Central memory CD4-positive, alpha-beta T cell (primary cell): ENCODE results near the gene PRTG.
"Not testable (repeated sequence)": the region's sequence is repeated elsewhere in the genome, so short reads cannot be mapped to it uniquely, and the experiment has no call there.

Experiments
- DNase-seq: peaks from one replicate; pipeline ENCODE4 v3.0.0; 2022
- total RNA-seq, 3 experiments: gene quantifications; one replicate each; lab custom pipeline; 2026; lab: John Stamatoyannopoulos, UW

Gene PRTG, protein sequence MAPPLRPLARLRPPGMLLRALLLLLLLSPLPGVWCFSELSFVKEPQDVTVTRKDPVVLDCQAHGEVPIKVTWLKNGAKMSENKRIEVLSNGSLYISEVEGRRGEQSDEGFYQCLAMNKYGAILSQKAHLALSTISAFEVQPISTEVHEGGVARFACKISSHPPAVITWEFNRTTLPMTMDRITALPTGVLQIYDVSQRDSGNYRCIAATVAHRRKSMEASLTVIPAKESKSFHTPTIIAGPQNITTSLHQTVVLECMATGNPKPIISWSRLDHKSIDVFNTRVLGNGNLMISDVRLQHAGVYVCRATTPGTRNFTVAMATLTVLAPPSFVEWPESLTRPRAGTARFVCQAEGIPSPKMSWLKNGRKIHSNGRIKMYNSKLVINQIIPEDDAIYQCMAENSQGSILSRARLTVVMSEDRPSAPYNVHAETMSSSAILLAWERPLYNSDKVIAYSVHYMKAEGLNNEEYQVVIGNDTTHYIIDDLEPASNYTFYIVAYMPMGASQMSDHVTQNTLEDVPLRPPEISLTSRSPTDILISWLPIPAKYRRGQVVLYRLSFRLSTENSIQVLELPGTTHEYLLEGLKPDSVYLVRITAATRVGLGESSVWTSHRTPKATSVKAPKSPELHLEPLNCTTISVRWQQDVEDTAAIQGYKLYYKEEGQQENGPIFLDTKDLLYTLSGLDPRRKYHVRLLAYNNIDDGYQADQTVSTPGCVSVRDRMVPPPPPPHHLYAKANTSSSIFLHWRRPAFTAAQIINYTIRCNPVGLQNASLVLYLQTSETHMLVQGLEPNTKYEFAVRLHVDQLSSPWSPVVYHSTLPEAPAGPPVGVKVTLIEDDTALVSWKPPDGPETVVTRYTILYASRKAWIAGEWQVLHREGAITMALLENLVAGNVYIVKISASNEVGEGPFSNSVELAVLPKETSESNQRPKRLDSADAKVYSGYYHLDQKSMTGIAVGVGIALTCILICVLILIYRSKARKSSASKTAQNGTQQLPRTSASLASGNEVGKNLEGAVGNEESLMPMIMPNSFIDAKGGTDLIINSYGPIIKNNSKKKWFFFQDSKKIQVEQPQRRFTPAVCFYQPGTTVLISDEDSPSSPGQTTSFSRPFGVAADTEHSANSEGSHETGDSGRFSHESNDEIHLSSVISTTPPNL
- total RNA-seq = 0 reads per million in 3 experiments

GRCh38 chr15:55742927-55743728 is at the start of gene PRTG:
TSS of gene PRTG (minus strand) at chr15:55743152. CDS start at chr15:55742931, 221 bp downstream.
- DNase-seq = no peak

DNA sequence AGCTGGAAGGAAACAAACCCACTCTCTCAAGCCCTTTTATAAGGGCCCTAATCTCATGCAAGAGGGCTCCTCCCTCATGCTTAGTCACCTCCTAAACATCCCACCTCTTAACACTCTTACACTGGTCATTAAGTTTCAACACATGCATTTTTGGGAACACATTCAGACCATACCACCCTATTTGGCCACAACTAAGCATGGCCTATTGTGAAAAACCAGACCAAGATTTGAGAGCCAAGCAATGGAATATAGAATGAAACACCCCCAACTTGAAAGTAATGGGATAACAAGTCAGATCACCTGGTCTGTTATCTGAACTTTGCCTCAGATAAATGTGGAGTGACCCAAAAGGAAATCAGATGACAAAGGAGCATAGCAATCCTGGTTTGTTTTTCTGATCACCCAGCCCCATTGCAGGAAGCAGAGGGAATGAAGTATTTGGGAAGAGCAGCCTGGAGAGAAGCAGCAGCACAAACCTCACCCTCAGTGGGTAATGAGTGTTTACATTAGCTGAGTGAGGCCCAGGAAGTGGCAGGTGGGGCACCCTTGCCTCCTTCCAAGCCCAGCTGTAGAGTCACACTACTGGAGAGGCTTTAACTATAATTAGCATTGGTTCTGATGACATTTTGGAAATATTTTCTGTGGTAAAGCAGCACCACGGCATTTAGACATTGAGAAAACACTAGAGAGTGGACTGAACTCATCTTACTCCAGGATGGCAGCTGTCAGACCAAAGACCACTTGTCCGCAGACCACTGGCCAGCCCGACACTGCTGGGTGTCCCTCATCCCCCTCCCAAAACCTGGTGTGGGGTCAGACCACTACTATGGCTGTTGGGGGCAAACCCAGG is 48.8 kb upstream of the PRTG start:
- no peak for DNase-seq

- DNase-seq = peak; percentile 20
Observed at GRCh38 chr15:55789066-55789660, 46.2 kb upstream of the PRTG start.

DNA sequence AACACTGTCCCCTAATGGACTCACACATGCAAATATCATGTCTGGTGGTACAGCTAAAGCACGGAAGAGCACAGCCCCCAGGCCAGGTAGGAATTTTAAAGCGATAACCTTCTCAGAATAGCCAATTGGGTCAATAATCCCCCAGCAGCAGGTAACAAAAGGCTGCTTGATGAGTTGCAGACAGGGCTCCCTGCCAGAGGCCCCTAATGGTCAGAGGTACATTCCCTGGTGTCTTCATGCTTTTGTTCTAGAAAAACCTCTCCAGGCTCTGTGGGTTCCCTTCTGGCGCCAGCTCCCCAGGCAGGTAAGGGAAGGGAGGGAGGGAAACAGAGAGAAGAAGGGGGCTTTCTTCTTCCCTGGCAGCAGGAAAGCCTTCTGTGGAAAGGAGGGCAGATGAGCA is 43.4 kb upstream of the PRTG start:
- no peak for DNase-seq

DNA sequence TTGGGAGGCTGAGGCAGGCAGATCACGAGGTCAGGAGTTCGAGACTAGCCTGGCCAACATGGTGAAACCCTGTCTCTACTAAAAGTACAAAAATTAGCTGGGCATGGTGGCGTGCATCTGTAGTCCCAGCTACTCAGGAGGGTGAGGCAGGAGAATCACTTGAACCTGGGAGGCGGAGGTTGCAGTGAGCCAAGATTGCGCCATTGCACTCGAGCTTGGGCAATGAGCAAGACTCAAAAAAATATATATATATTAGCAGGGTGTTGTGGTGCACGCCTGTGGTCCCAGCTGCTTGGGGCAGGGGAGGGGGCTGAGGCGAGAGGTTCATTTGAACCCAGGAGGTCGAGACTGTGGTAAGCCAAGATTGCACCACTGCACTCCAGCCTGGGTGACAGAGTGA is 42.6 kb upstream of the PRTG start:
- not testable (repeated sequence) for DNase-seq

- DNase-seq = no peak
Observed at GRCh38 chr15:55784286-55784685, 41.3 kb upstream of the PRTG start.

DNA sequence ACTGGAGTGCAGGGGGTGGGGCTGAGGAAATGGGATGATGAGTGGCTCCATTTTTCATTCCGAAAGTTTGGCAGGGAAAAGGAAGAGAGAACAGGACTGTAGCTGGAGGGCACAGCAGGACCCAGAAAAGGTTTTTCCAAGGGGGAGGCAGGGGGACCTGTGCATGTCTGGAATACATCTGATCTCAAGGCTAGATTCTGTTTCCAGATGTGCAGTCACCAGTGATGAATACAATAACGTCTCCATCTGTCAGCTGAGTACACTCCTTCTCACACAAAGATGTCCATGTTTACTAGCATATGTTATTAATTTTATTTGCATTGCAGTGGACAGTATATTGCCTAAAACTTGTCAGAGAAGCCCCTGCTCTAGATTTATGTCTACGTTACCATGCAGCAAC is 39.9 kb upstream of the PRTG start:
- no peak for DNase-seq

- DNase-seq = no peak
Observed at GRCh38 chr15:55780292-55780691, 37.3 kb upstream of the PRTG start.

DNA sequence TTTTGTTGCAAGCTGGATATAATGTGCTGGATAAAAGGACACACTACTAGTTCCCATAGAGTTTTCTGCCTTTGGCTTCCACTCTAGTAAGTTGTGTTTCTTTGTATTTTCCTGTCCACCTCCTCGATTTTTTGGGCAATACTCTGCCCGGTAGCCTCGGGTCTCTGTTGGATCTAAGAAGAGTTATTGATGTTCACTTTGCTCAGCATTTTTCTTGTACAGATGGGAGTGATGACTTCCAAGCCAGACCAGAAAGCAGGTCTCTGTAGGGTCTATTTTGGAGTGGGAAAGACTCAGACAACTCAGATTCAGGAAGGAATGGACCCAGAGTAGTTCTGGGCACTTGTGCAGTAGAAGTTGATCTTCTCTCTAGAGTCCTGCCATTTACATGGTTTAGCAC is 36.0 kb upstream of the PRTG start:
- no peak for DNase-seq

- DNase-seq = no peak
Observed at GRCh38 chr15:55775316-55775715, 32.4 kb upstream of the PRTG start.

DNA sequence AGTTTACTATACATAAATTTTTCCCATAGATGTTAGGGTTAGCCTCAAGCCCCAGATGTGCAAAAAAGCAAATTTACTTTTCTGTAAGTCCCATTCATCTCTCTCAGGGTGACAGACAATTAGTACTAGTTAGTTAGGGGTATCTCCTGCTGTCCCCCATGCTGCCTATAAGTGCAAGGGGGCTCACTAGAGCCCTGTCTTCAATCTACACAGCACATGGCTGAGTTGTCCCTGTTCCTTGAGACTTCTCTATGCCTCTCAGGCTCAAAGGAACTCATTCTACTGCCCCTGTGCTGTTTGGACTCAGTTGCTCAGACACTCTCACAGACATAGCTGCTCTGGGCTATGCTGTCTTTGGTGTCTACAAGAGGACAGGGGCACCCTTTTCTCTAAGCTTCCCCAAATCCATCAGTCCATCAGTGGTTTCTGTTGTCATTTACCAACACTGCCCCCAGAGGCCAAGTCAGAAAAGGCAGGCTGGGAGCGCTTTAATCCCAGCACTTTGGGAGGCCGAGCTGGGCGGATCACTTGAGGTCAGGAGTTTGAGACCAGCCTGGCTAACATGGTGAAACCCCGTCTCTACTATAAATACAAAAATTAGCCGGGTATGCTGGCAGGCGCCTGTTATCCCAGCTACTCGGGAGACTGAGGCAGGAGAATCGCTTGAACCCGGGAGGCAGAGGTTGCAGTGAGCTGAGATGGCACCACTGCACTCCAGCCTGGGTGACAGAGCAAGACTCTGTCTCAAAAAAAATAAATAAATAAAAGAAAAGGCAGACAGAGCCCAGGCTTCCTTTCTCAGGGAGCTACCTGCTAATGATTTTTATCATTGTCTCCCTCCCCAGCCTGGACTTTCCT is 31.4 kb upstream of the PRTG start:
- DNase-seq = no peak

DNA sequence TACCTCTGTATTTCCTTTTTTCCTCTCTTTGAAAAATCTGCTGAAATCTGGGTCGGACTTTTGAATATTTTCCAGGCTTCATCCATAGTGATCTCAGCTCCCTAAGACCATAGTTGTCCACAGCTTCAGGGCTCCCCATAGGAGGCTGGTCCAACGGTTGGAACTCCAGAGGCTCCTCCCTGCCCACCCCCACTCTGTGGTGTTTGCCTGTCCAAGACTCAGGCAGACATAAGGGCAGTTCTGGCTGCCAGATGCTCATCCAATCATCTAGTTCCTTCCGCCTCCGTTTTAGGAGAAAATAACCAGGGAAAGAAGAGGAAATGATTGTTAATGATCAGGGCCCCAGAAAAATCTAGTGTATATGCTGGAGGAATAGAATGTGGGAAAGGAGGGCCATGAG is 27.9 kb upstream of the PRTG start:
- DNase-seq = no peak

- DNase-seq = no peak
Observed at GRCh38 chr15:55770261-55770660, 27.3 kb upstream of the PRTG start.

DNA sequence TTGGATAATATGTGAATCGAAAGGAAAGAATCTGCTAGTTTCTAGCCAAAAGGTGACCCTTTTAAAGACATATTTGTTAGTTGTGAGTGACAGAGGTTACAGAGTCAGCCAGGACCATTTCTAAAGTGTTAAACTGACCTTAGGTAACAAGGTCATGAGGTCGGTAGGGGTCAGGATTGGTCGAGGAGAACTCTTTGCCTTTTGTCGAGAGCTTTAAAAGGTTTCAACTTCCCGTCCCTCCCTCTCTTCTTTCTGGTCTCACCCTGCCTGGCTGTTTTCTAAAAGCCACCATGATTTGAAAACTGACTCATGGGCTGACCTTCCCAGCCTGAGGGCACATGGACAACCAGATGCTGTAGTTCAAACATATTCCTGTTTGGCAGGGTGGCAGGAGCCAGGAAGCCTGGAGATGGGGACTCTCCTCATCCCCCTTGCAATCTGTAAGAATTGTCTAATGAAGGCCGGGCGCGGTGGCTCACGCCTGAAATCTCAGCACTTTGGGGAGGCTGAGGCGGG is 25.8 kb upstream of the PRTG start:
- no peak for DNase-seq

DNA sequence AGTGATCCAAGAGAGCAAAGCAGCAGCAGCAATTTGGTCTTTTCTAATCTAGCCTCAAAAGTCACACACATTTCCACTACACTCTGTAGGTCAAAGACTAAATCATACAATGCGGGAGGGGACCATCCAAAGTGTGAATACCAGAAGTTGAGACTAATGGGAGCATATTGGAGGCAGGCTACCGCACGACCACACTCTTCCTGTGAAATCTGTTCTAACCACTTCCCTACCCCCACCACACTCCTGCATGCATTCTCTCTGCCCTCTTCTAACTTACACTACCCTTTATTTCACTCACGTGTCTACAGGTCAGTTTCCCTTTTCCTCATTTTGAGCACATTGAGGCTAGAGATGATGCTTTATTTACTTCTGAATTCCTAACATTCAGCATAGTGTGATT is 23.7 kb upstream of the PRTG start:
- DNase-seq = no peak

- no peak for DNase-seq
Observed at GRCh38 chr15:55764398-55764797, 21.4 kb upstream of the PRTG start.

GRCh38 chr15:55758580-55758986 is 15.6 kb upstream of the PRTG start:
- DNase-seq = no peak

DNA sequence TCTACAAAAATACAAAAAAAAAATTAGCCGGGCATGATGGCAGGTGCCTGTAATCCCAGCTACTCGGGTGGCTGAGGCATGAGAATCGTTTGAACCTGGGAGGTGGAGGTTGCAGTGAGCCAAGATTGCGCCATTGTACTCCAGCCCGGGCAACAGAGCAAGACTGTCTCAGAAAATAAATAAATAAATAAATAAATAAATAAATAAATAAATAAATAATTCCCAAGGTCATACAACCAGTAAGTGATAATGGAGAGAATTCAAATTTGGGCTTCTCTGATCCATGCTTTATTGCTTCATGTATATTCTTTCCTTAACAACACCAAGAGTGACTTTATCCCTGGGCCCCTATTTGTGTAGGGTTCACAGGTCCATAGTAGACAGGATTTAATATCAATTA is 10.5 kb upstream of the PRTG start:
- DNase-seq = not testable (repeated sequence)

DNA sequence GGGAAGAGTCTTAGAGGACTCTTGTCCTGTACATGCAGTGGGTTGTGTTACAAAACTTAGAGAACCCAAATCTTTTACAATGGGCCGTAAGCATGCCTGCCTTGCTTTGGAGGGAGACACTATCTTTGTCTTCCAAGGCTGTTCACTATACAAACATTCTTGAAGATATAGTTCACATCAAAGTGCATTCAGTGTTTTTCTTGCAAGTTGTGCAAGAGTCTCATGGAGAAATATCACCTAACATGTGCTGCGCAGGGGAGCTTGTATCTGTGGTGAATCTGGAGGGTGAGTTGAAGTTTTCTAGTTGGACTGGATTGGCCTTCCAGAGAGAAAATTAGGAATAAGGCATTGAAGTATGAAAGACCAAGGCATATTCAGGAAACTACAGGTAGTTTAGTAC is 7.8 kb upstream of the PRTG start:
- DNase-seq = no peak
